Fibroblast of skin of left quadriceps (primary cell): ENCODE data around the gene BOLA2.
"Not testable (repeated sequence)": the region's sequence is repeated elsewhere in the genome, so short reads cannot be mapped to it uniquely, and the experiment has no call there.

Source experiments
- DNase-seq, 2 experiments: peaks; one replicate each; pipeline ENCODE4 v3.0.0-alpha.2; 2013; ENCODE audit warnings: low read depth in 2 of 2

BOLA2 gene

GRCh38 chr16:29454269-29454668 is at the start of gene BOLA2, which contains the start of gene SLX1B:
Gene BOLA2, minus strand, starts transcription at chr16:29454351. Its CDS starts 98 bp downstream, at chr16:29454253.
Gene SLX1B, plus strand, starts transcription at chr16:29454533.
- not testable (repeated sequence) for DNase-seq

- not testable (repeated sequence) for DNase-seq
These were observed 28.1 kb upstream of the BOLA2 start for GRCh38 chr16:29482276-29482675.

GRCh38 chr16:29472065-29472464 is 17.9 kb upstream of the BOLA2 start:
- DNase-seq = not testable (repeated sequence)

GRCh38 chr16:29469660-29470059 is 15.5 kb upstream of the BOLA2 start:
- DNase-seq = not testable (repeated sequence)

GRCh38 chr16:29467654-29468366 is 13.7 kb upstream of the BOLA2 start:
- not testable (repeated sequence) for DNase-seq

- not testable (repeated sequence) for DNase-seq
These were observed 12.8 kb upstream of the BOLA2 start for GRCh38 chr16:29466904-29467303.

- not testable (repeated sequence) for DNase-seq
These were observed 12.1 kb upstream of the BOLA2 start for GRCh38 chr16:29465985-29466824.

- DNase-seq = not testable (repeated sequence)
These were observed 6.5 kb upstream of the BOLA2 start for GRCh38 chr16:29460647-29461030.

- not testable (repeated sequence) for DNase-seq
These were observed 5.8 kb upstream of the BOLA2 start, which contains the start of gene SULT1A4 for GRCh38 chr16:29459706-29460646. Gene SULT1A4, plus strand, starts transcription at chr16:29459913. Its CDS starts 1,473 bp downstream, at chr16:29461386.

- DNase-seq = not testable (repeated sequence)
These were observed 3.5 kb upstream of the BOLA2 start for GRCh38 chr16:29457660-29458059.

GRCh38 chr16:29454828-29455227 is 677 bp upstream of the BOLA2 start:
- DNase-seq = not testable (repeated sequence)

- DNase-seq = not testable (repeated sequence)
These were observed 397 bp downstream of the BOLA2 start for GRCh38 chr16:29453754-29454153.

GRCh38 chr16:29425390-29425789 is 28.8 kb downstream of the BOLA2 start:
- not testable (repeated sequence) for DNase-seq

- DNase-seq = not testable (repeated sequence)
These were observed 30.6 kb downstream of the BOLA2 start for GRCh38 chr16:29423587-29423986.

- DNase-seq = peak; percentile 21 to 28
These were observed 48.9 kb downstream of the BOLA2 start for GRCh38 chr16:29405249-29405648.
